ENCODE results near the gene APC2.

APC2 gene

DNA sequence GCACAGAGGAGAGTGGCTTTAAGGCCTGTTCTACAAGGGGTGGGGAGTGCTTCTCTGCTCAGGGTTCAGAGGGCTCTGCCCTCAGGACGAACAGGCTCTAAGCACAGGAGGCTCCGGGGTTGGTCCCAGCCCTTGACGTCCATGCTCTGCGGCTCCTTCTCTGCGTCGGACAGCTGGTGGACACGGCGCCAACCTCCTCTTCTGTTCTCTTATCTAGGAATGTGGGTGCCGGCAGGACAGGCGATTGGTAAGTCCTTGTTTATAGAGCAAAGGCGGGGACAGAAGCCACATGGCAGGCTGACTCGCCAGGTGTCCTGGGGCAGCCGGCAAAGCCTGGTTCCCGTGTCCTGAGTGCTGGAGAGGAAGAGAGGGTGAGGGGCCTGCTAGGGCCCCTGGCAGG, 20.2 kb upstream of the APC2 start:
- DNase-seq: no peak

DNA sequence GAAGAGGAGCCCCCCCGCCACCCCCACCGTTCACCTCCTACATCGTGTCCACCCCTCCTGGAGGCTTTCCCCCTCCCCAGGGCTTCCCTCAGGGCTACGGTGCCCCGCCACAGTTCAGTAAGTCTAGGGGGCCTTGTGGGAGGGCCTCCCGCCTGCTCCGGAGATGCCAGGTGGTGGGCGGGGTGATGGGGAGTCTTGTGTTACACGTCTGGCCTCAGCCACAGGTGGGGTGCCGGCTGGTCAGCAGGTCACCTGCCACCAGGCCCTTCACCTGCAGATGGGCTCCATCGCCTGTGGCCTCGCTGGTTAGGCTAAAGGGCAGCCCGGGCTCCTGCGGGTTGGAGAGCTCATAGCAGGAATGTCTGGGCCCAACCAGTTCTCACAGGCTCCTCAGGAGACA, 19.7 kb upstream of the APC2 start:
- DNase-seq: no peak

DNA sequence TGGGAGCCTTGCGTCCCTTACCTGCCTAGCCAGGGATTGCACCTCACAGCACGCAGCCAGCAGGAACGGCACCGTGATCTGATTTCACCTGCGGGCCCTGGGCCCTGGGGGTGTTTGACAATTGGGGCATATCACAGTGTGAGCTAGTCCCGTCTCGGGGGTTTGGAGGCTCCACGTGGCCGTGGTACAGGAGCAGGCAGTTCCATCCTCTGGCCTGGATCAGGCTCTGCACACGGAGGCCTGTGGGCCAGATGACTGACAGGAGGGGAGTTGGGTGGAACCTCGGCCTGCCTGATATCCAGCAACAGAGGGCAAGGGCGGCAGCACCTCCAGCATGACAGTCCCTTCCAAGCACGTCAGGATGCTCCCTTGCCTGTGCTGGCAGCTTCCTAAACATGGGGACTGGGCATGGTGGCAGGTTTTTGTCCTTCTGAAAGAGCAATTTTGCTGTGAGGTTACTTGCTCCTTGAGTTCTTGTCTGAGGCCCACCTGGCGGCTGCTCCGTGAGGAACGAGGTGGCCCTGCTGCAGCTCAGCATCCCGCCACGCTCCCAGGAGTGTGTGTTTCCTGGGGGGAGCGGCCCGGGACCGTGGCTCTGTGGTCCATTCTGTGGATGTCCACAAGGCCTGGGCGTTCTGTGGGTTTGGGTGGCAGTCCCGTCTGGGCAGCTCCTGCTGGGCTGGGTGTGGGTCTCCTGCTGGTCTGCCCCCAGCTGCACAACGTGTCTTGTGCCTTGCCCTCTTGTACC, 18.0 kb upstream of the APC2 start:
- no peak for DNase-seq

DNA sequence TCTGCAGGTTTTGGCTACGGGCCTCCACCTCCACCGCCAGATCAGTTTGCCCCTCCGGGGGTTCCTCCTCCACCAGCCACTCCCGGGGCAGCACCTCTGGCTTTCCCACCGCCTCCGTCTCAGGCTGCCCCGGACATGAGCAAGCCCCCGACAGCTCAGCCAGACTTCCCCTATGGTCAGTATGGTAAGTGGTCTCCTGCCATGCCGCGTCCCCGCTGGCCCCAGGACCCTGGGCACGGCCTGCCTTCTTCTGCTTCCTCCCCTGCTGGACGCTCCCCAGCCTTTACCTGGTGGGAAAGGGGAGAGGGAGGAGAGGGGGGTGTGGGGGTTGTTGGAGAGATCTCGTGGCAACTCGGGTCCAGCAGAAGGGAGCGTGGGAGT, 17.4 kb upstream of the APC2 start:
- no peak for DNase-seq

DNA sequence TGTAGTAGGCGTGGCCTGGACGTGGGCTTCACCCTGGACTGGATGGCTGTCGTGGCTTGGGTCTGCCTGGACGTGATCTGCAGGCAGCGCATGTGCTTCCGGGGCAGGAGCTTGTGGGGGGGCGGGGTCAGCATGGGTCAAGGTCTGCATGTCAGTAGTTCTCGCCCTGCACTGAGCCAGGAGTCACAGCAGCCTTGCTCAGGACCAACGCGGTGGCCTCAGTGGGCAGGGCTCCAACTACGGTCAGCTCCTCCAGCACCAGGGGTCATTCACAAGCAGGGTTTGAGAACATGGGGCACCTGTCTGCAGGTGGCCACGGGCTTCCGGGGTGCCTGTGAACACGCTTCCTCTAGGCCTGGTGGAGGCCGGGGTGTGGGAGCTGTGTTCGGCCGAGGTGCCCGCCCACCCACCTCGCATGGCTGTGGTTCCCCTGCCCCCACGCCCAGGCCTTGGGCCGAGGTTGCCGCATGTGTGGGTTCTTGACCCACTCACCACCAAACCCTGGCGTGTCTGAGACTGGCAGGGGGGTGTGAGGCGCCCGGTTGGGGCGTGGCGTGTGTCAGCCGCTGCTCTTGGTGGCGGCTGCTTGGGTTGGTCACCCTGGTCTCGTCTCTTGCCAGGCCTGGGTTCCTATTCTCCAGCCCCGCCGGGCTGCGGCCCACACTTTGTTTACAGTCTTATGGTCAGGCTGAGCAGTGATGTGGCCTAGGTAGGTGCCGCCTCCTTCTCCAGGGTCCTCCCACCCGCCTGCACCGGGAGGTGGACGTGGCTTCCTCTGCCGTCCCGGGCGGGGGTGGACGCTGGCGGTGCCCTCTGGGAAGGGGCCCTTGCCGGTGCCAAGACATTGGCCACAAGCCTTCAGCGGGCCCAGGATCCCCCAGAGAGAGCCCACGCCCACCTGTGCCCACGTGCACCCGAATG, 16.5 kb upstream of the APC2 start:
- no peak for DNase-seq

DNA sequence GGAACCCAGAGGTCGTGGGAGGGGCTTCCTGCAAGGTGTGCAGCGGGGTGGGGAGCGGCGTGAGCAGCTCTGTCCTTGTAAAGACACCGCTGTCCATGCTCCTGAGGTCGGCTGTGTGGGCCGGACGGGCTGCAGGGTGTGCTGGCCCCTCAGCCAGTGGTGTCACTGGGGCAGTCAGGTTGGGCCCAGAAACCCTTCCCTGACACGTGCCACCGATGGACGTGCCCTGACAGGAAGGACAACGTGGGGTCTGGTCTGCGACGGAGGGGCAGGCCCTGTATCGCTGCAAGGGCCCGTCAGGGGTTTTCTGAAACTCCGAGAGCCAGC, 15.9 kb upstream of the APC2 start:
- DNase-seq: no peak

DNA sequence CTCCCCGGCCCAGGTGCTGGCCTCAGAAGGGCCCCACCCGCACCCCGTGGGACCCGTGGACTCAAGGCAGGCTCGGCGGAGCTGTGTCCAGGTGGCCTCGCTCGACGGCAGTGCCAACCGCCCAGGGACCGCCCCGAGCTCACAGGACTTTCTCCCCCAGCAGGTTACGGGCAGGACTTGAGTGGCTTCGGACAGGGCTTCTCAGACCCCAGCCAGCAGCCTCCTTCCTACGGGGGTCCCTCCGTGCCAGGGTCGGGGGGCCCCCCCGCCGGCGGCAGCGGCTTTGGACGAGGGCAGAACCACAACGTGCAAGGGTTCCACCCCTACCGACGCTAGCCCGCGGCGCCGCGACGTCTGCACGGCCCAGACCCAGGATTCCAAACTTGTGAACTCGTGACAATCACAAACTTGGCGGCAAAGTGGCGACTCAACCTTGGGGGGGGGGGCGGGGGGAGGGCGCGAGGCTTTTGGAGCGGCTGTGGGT, 15.3 kb upstream of the APC2 start:
- no peak for DNase-seq

DNA sequence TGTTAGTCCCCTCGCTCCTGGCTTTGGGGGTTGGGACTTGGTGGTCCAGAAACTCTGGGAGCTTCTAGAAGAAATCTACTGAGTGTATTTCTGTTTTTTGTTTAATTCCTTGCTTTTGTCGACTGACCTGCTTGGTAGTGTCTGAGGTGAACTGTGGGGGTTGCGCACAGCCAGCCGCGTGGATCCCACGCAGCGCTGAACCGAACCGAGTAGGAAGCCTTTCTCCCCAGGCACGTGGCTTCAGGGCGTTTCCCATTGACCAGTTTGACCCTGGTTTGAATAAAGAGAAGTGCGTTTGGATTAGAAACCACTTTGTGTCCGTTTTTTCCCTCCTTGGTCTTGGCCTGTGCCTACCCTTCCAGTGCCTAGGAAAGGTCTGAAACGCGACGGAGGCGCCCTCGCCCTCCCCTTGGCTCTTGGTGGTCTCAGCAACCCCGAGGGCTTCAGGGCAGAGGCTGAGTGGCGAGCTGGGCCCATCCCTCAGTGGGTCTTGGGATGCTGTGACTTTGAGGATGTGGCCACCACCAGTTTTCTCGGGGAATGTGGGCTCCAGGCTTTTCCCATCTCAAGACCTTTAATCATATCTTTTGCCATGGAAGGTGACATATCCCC, 14.4 kb upstream of the APC2 start:
- peak; percentile 63 for DNase-seq

DNA sequence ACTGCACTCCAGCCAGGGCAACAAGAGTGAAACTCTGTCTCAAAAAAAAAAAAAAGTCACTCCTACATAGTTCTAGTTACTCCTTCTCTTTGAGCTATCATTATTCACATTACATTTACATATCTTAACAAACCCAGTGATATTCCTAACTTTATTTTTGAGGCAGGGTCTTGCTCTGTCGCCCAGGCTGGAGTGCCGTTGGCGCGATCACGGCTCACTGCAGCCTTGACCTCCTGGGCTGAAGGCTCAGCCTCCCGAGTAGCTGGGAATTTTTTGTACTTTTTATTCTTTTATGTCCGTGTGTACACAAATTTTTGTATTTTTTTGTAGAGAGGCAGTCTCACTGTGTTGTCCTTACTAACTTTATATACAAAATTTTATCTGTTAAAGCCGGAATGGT, 12.3 kb upstream of the APC2 start:
- DNase-seq: no peak

DNA sequence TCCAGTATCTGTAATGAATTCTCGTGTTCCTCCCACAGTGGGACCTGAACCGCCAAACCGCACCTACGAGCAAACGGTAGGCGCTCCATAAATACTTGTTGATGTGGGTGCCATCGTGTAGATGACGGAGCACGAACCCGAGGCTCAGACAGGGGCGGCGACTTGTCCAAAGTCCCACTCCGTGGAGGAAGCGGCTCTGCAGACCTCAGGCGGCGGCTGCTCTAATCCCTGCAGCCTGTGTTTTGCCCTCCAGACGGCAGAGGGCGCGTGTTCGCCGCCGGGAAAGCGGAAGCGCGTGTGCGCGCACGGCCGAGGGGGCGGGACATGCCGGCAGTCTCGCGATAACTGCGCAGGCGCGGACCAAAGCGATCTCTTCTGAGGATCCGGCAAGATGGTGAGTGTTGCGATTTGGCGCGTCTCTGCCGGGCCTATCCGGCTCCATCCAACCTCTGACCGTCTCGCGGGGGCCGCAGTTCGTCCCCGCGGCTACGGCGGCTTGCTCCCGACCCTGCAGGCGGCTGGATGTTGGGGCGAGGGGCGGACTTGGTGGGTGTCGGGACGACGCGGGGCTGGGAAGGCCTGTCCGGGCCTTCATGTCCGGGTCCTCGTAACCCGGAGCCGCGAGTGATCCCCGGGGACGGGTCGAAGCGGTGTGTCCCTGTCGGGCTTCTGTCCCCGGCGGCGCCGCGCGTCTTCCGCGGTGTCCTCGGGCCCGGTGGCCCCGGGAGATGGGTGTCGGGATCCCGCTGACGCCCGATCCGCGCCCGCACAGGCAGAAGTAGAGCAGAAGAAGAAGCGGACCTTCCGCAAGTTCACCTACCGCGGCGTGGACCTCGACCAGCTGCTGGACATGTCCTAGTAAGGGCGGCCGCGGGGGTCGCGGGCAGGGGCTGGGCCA, 11.6 kb upstream of the APC2 start, which contains the start of gene RPS15:
Gene RPS15 (plus strand): TSS at position 362 of the 898 bp plus-strand sequence. CDS start 30 bp downstream, at position 392.
- peak; percentile 94 for DNase-seq

DNA sequence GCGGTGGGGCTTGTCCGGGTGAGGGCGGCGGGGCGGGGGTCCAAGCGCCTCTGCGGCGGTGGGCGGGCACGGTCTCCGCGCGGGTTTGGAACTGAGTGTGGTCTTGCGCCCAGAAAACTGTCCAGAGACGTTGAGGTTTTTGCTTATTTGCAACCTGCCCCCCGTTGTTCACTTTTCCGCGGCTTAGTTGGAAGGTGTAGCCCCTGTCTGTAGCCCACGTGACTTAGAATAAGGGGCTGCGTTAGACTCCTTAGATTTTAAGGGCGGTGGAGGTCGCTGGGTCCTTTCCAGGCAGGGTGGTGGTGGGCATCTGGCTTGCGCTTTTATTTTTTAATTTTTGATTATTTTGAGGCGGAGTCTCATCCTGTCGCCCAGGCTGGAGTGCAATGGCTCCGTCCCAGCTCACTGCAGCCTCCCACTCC, 11.0 kb upstream of the APC2 start:
- DNase-seq: no peak

DNA sequence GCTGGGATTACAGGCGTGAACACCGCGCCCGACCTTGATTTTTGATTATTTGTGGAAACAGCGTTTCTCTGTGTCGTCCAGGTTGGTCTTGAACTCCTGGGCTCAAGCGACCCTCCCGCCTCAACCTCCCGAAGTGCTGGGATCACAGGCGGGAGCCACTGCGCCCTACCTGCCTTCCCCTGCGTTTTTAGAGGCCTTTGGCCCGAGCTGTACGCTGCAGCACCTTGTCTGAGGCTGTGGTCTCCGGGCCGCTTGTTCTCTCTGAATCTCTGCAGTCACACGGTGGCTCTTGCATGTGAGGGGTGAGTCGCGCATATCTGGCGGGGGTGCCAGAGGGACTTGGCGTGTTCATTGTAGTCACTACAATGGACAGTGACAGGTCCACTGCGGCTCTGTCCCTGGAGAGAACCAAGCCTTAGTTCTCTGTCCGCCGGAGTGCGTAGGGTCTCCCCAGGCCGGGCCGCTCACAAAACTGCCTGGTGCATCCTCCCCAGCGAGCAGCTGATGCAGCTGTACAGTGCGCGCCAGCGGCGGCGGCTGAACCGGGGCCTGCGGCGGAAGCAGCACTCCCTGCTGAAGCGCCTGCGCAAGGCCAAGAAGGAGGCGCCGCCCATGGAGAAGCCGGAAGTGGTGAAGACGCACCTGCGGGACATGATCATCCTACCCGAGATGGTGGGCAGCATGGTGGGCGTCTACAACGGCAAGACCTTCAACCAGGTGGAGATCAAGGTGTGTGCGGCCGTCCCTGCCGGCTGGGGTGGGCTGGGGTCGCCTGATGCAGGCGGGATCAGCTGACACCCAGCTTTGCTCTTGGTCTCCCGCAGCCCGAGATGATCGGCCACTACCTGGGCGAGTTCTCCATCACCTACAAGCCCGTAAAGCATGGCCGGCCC, 10.2 kb upstream of the APC2 start:
- peak; percentile 33 for DNase-seq

DNA sequence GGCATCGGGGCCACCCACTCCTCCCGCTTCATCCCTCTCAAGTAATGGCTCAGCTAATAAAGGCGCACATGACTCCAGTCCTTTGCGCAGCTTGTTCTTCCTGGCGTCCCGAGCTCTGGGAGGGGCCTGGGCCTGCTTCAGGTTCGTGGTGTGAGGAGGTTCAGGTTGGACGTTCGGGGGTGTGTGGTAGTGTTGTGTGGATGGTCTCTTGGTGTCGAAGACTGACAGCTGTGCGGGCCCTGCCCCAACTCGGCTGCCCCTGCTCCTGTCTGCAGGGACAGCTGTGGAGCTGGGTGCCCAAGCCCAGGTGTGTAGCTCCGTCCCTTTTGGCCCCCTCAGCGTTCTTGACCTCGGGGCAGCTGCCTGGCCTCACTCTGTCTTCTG, 9.5 kb upstream of the APC2 start:
- no peak for DNase-seq

DNA sequence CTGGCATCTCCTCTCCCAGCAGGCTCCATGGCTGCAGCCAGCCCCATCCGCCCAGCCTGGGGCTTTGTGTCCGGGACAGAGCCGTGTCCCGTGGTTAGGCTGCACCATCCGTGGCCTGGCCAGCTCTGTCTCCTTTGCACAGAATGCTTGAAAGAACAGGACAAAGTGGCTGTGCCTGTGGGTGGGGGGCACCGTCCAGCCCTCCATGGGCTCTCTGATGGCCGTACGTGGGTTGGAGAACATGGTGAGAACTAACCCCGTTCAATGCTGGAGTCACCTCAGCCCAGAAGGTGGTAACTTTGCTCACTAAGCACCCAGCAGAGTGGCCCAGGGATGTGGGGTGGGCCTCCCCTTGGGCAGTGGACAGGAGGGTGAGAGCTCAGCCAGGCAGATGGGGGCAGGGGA, 8.9 kb upstream of the APC2 start:
- no peak for DNase-seq

DNA sequence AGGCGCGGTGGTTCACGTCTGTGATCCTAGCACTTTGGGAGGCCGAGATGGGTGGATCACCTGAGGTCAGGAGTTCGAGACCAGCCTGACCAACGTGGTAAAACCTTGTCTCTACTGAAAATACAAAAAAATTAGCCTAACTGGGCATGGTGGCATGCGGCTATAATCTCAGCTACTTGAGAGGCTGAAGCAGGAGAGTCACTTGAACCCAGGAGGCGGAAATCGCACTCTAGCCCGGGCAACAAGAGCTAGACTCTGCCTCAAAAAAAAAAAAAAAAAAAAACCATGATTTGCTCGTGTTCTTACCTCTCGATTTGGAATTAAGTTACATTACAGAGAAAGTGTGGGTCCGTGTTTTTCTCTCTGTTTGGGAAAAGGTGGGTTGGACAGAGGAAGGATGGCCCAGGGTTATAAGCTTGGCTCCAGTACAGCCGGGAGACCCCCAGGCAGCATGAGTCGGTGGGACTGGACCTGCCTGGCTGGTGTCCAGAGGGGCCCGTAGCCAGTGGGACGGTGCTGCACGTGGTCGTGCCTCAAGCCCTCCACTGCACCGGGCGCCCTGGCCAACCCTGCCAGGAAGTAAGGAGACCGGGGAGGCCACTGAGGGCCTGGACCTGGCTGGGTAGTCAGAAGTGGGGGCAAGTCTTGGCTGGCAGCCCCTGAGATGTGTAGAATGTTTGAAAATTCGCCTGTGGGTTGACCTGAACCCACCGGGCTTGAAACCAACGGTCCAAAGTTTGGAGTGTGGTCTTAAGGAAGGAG, 8.1 kb upstream of the APC2 start:
- DNase-seq: no peak

DNA sequence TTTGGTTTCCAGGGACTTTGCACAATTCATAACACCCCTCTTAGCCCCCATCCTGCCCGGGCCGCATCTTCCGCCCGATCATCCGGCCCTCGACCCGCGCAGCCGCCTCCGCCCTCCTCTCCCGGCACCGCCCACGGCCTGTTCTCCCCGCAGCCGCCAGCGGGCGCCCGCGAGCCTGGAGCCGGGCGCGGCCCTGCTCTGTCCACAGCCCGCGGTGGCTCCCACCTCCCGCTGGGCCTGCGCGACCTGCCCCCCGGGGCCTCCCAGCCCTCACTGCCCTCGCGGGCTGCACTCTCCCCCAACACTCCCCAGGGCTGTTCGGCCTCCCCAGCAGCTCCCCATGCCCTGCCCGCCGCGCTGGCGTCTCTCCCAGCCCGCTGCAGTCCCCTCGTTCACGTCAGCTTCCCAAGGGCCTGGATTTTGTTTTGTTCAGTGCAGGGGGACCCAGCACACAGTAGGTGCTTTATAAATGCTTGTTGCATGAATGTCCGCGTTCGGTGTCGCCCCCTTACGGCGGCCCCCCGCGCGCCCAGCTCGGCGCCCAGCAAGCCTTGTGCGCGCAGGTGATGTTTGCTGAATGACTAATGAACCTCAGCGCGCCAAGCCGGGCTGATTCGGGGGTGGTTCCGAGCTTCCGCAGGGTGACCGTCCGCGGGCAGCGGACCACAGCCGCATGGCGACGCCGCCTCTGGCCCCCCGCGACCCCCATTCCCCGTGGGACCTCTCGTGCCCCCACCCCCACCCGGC, 4.6 kb upstream of the APC2 start:
- DNase-seq: peak; percentile 55

DNA sequence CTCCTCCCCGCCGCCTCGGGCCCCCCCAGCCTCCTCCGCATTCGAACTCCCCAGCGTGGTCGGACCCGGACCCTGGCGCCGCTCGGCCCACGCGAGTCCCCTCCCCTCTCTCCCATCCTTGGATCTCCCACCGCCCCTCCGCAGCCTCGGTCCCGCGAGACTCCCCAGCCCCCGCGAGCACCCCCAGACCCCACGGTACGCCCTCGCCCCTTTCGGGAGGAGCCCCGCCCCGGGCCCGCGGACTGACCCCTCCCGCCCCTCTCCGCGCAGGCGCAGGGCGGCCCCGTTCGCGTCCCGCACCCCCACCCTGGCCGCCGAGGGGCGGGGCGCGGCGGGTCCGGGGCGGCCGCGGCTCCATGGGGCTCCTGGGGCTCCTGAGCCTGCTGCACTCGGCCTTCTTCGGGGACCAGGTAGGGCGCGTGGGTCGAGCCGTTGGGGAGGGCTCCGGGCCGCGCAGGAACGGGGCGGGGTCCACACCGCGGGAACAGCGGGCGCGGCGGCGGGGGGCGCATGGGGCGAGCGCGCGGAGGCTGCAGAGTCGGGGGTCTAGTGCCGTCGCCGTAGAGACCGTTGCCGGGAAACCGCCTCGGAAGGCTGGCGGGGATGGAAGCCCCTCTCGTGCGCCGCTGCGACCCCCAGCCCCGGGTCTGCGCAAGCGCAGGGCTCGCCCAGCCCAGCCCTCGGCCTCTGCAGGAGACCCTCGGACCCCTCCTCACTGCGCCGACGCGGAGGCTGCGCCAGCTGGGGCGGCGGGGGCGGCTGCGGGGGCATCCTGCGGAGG, 3.8 kb upstream of the APC2 start:
- DNase-seq: no peak

DNA sequence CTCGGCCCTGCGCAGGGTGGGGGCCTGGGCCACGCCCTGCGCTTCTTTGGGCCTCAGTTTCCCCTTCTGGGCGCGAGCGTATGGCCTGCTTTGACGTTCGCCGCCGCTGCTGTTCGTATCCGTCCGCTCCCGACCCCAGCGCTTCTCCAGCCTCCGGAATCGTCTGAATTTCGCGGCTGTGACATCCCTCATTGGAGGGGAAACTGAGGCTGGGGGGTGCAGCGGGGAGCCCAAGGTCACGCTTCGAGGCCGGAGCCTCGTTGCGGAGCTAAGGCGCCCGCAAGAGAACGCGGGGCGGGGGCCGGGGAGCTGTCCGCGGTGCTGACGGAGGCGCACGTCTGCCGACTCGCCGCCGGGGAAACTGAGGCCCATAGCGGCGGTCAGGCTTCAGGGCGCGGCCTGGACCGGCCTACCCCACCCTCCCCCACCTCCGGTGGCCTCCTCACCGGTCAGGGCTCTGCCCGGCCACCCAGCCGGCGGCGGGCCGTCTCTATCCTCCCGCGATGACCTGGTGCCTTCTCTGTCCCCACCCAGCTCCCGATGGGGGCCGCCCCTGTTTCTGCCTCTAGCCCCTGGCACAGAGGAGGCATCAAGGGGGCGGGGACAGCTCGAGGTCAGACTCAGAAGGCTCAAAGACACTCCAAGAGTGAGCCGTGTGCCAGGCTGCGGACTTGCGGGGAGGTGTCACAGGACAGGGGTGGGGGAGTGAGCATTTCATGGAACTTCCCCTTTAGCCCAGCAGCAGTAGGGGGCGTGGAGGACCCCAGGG, 3.0 kb upstream of the APC2 start:
- DNase-seq: no peak

Data from MV-4-11 (cell line).